Glomerular endothelial cell (primary cell): ENCODE measurements around the gene EXTL1. TPM values are rescaled to one million over a fixed set of nuclear protein-coding genes. Genes with fewer than 3 reads are reported as not detected.

Source experiments
- DNase-seq: peaks from one replicate; pipeline ENCODE4 v3.0.0-alpha.2; 2011; ENCODE audit warnings: low read depth, low spot score; ENCODE audit errors: extremely low read depth
- total RNA-seq: library from RNA; depleted of rRNA; stranded (reverse); fragments of >200 nt; gene quantifications from 2 replicates; pipeline ENCODE4 v1.2.3, GENCODE V29; 2015

EXTL1 gene
- total RNA-seq, 1 donor from 2014 or later = 0.06 TPM

- DNase-seq = no peak
Observed at GRCh38 chr1:26038477-26038876, 16.9 kb downstream of the EXTL1 start.

- DNase-seq = no peak
Observed at GRCh38 chr1:26038904-26039303, 17.3 kb downstream of the EXTL1 start.

GRCh38 chr1:26041401-26041800, 19.8 kb downstream of the EXTL1 start:
- DNase-seq = no peak

- no peak for DNase-seq
Observed at GRCh38 chr1:26041978-26042377, 20.4 kb downstream of the EXTL1 start.

GRCh38 chr1:26043765-26044164, 22.2 kb downstream of the EXTL1 start:
- DNase-seq = no peak

GRCh38 chr1:26044414-26044813, 22.8 kb downstream of the EXTL1 start:
- DNase-seq = no peak

- no peak for DNase-seq
Observed at GRCh38 chr1:26044971-26045721, 23.6 kb downstream of the EXTL1 start.

- no peak for DNase-seq
Observed at GRCh38 chr1:26045722-26046245, 24.2 kb downstream of the EXTL1 start, which contains the start of gene SLC30A2. Gene SLC30A2, minus strand, starts transcription at chr1:26046118. Its CDS starts 222 bp downstream, at chr1:26045896.

GRCh38 chr1:26046246-26047095, 24.9 kb downstream of the EXTL1 start:
- no peak for DNase-seq

GRCh38 chr1:26047278-26047874, 25.8 kb downstream of the EXTL1 start:
- no peak for DNase-seq

- DNase-seq = no peak
Observed at GRCh38 chr1:26049531-26050247, 28.1 kb downstream of the EXTL1 start.

GRCh38 chr1:26050248-26050640, 28.7 kb downstream of the EXTL1 start:
- no peak for DNase-seq

GRCh38 chr1:26053718-26054560, 32.4 kb downstream of the EXTL1 start:
- no peak for DNase-seq

GRCh38 chr1:26055041-26055440, 33.5 kb downstream of the EXTL1 start:
- DNase-seq = no peak

GRCh38 chr1:26057189-26057588, 35.6 kb downstream of the EXTL1 start:
- DNase-seq = no peak

GRCh38 chr1:26058052-26058595, 36.5 kb downstream of the EXTL1 start:
- no peak for DNase-seq

GRCh38 chr1:26059906-26060305, 38.3 kb downstream of the EXTL1 start:
- DNase-seq = no peak

GRCh38 chr1:26060832-26061574, 39.4 kb downstream of the EXTL1 start:
- DNase-seq = no peak

- DNase-seq = no peak
Observed at GRCh38 chr1:26064553-26064952, 43.0 kb downstream of the EXTL1 start.
